Hepatocyte (in vitro differentiated cells): ENCODE results near the gene CDH1.

ENCODE experiments used
- CTCF ChIP-seq: fragments of 200-600 bp; sonication (generic); IDR thresholded peaks from 2 replicates; pipeline ENCODE4 v1.5.1; 2016; ENCODE audit warnings: antibody characterized with exemption, mild to moderate bottlenecking; ENCODE audit not compliant: poor library complexity
- EZH2 ChIP-seq: fragments of 200-600 bp; sonication (generic); IDR thresholded peaks from 2 replicates; pipeline ENCODE4 v1.6.1; 2016; ENCODE audit warnings: antibody characterized with exemption, mild to moderate bottlenecking, borderline replicate concordance
- EZH2phosphoT487 ChIP-seq: fragments of 200-600 bp; sonication (generic); IDR thresholded peaks from one replicate; pipeline ENCODE4 v1.6.1; 2018; ENCODE audit warnings: antibody characterized with exemption, mild to moderate bottlenecking, low read depth, moderate library complexity; ENCODE audit not compliant: unreplicated experiment, severe bottlenecking

- TF ChIP-seq EZH2 (no peak), CTCF (no peak), EZH2phosphoT487 (no peak)
These were observed 15.5 kb downstream of the CDH1 start for GRCh38 chr16:68752602-68753001.
